HFFc6 (cell line): ENCODE results near the gene ELSPBP1. TPM values are rescaled to one million over a fixed set of nuclear protein-coding genes. Genes with fewer than 3 reads are reported as not detected.
"Not testable (repeated sequence)": the region's sequence is repeated elsewhere in the genome, so short reads cannot be mapped to it uniquely, and the experiment has no call there.

Experiments
- DNase-seq: peaks from one replicate; pipeline ENCODE4 v3.0.0-alpha.2; 2018
- H3K27ac Mint-ChIP-seq: 2 replicates; pipeline ENCODE4 v1.8.0; 2020; ENCODE audit warnings: mild to moderate bottlenecking, mixed read lengths
- H3K27me3 Mint-ChIP-seq: 2 replicates; pipeline ENCODE4 v1.8.0; 2021; ENCODE audit warnings: mild to moderate bottlenecking, moderate library complexity, mixed read lengths; ENCODE audit not compliant: insufficient read depth
- H3K36me3 Mint-ChIP-seq: 2 replicates; pipeline ENCODE4 v1.8.0; 2021; ENCODE audit warnings: low read depth, mixed read lengths
- H3K4me1 Mint-ChIP-seq: 2 replicates; pipeline ENCODE4 v1.8.0; 2020; ENCODE audit warnings: low read depth, mixed read lengths
- H3K4me3 Mint-ChIP-seq: 2 replicates; pipeline ENCODE4 v1.8.0; 2020; ENCODE audit warnings: mild to moderate bottlenecking, moderate library complexity, mixed read lengths
- H3K9me3 Mint-ChIP-seq: 2 replicates; pipeline ENCODE4 v1.8.0; 2020; ENCODE audit warnings: mild to moderate bottlenecking, mixed read lengths
- CTCF ChIP-seq: fragments of 200-600 bp; sonication (generic); IDR thresholded peaks from 2 replicates; pipeline ENCODE4 v1.5.0; 2021; ENCODE audit warnings: antibody characterized with exemption, mild to moderate bottlenecking
- total RNA-seq, 6 experiments: library from RNA; stranded (reverse); fragmentation: NEBNext Ultra II Directional; extraction: Animal tissue kit (Norgen Biotek cat#: 25700); gene quantifications; 2 replicates in 1 of 6; 3 replicates in 5 of 6; pipeline ENCODE4 v1.2.3, GENCODE V29; 2021

The ELSPBP1 gene
- total RNA-seq, 6 experiments from 2014 or later, result not detected

- peaks cover 5% of the 10 kb centered on the region; the same call in 1 of the 2 replicates for H3K9me3 Mint-ChIP-seq
- H3K27me3 Mint-ChIP-seq, result peaks cover 2% of the 10 kb centered on the region
Observed at GRCh38 chr19:48069435-48069834, 75.0 kb downstream of the ELSPBP1 start.

GRCh38 chr19:48070177-48070769, 75.8 kb downstream of the ELSPBP1 start:
- not testable (repeated sequence) for H3K9me3 Mint-ChIP-seq, H3K4me3 Mint-ChIP-seq, H3K4me1 Mint-ChIP-seq, H3K27ac Mint-ChIP-seq, H3K27me3 Mint-ChIP-seq, DNase-seq, H3K36me3 Mint-ChIP-seq

More at GRCh38 chr19:48069435-48069834, 75.0 kb downstream of the ELSPBP1 start:
- peaks cover 9% of the 10 kb centered on the region for H3K36me3 Mint-ChIP-seq
- peaks cover 5% of the 10 kb centered on the region for H3K4me1 Mint-ChIP-seq
- no peak overlapping the region for H3K4me3 Mint-ChIP-seq
- DNase-seq, result no peak
- TF ChIP-seq CTCF, result 0 out of 2 replicates have a peak, but pooled peaks have one; percentile 12
- no peak overlapping the region for H3K27ac Mint-ChIP-seq

Other genes with a start within 250 kb of the ELSPBP1 start
- gene NOP53, start 249.1 kb upstream of the ELSPBP1 start, total RNA-seq, result 100 to 1,000 TPM in 4 of 6 experiments, 10 to 100 TPM in 2; 72.7 to 113 (median 106) TPM
- 100 to 1,000 TPM; 214 to 245 (median 224) TPM for gene SELENOW, start 215.9 kb upstream of the ELSPBP1 start, total RNA-seq
- gene TPRX1, start 190.1 kb upstream of the ELSPBP1 start, total RNA-seq, result not detected
- gene CRX, start 172.7 kb upstream of the ELSPBP1 start, total RNA-seq, result not detected
- not detected for gene TPRX2, start 135.4 kb upstream of the ELSPBP1 start, total RNA-seq
- not detected for gene SULT2A1, start 108.3 kb upstream of the ELSPBP1 start, total RNA-seq
- gene BSPH1, start 2.5 kb upstream of the ELSPBP1 start, total RNA-seq, result not detected
- gene CABP5, start 49.4 kb downstream of the ELSPBP1 start, total RNA-seq, result not detected
- 1 to 10 TPM; 3.8 to 5.3 (median 4.8) TPM for gene PLA2G4C, start 116.2 kb downstream of the ELSPBP1 start, total RNA-seq
- gene LIG1, start 175.7 kb downstream of the ELSPBP1 start, total RNA-seq, result 10 to 100 TPM; 25.9 to 55.8 (median 48.1) TPM
- 1 to 10 TPM; 5.6 to 7.2 (median 5.9) TPM for gene ZSWIM9, start 176.0 kb downstream of the ELSPBP1 start, total RNA-seq